RWPE1 (cell line): ENCODE measurements around the gene FAF2.

ENCODE experiments used
- CTCF ChIA-PET: fragments of 350-600 bp; sonication (Branson Sonifier 250); formaldehyde crosslinking; extraction: SDS; loops from one replicate; lab custom pipeline; 2021; lab: Yijun Ruan, JAX
- POLR2A ChIA-PET: fragments of 400-600 bp; formaldehyde crosslinking; extraction: SDS; loops from one replicate; lab custom pipeline; 2020; ENCODE audit warnings: antibody characterized with exemption; ENCODE audit not compliant: low non-redundant PET; lab: Yijun Ruan, JAX
- DNase-seq: peaks from one replicate; pipeline ENCODE4 v3.0.0; 2012; ENCODE audit warnings: low spot score
- H3K27ac ChIP-seq: fragments of 450-650 bp; 2 replicates; pipeline ENCODE4 v1.5.1; 2017
- CTCF ChIP-seq: fragments of 450-650 bp; conservative IDR thresholded peaks from 2 replicates; pipeline ENCODE4 v1.5.1; 2017; ENCODE audit warnings: low read depth, mild to moderate bottlenecking

FAF2 gene

DNA sequence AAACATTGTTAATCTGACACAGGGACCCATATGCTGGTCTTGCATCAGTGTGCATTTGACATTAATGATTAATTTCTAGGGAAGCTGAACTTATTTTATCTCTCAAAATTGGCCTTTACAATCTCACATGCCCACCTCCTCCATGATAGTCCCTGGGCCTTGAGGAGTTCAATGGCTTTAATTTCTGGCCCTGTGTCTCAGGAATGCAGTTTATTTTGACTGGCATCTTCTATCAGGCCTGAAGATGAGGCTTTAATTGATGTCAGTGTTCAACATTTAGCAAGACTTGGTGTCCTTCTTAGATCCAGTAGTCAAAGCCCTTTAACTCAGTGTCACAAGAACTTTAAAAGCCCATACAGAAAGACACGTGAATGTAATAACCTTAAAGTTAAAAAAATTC is 21.3 kb upstream of the FAF2 start:
- no peak overlapping the region for H3K27ac ChIP-seq
- no peak for TF ChIP-seq CTCF
- POLR2A ChIA-PET, result no interaction called here
- no peak for DNase-seq
- CTCF ChIA-PET, result interaction anchor here (0.6 to 0.7 kb wide), 2 partner anchors 26 to 152 kb away, joined by 4 read pairs; no protein-coding TSS in a partner anchor

DNA sequence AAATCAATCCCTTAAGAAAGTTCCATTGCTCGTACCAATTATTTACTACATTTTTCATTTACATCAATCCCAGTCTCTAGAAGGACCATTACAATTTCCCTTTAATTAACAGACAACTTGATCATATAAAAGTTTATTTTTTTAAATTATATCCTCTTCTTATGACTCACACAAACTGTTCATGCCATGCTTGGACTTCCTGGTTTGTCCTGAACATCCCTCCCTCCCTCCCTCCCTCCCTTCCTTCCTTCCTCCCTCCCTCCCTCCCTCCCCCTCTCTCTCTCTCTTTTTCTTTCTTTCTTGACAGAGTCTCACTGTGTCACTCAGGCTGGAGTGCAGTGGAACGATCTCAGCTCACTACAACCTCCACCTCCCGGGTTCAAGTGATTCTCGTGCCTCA is 20.2 kb upstream of the FAF2 start:
- DNase-seq, result no peak
- POLR2A ChIA-PET, result no interaction called here
- TF ChIP-seq CTCF, result no peak
- no peak overlapping the region for H3K27ac ChIP-seq
- CTCF ChIA-PET, result interaction anchor here (0.6 kb wide), 1 partner anchor 145 kb away, joined by 3 read pairs; no protein-coding TSS in a partner anchor

DNA sequence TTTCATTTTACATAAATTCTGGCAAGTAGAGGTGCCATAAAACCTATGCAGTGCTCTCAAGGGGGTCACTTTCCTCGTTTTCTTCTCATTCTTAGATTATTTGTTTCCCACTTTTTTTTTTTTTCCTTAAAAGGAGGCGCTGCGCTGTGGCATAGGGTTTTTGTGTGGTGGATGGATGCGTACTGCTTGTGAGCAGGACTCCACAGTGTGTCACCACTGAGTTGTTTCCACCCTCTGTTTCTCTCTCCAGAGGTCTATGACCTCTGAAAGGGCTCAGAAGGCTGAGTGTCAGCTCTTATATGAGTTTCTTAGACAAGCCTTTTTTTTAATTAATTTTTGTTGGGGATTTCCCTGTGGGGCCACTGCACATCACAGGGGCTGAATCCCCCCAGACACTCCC is 18.2 kb upstream of the FAF2 start:
- DNase-seq, result no peak
- no peak overlapping the region for H3K27ac ChIP-seq
- POLR2A ChIA-PET, result no interaction called here
- TF ChIP-seq CTCF, result no peak
- CTCF ChIA-PET, result interaction anchor here (0.5 to 1.6 kb wide), 2 partner anchors 18 to 217 kb away, joined by 3 to 5 read pairs; partner anchors contain the start of genes FAF2 and TSPAN17

DNA sequence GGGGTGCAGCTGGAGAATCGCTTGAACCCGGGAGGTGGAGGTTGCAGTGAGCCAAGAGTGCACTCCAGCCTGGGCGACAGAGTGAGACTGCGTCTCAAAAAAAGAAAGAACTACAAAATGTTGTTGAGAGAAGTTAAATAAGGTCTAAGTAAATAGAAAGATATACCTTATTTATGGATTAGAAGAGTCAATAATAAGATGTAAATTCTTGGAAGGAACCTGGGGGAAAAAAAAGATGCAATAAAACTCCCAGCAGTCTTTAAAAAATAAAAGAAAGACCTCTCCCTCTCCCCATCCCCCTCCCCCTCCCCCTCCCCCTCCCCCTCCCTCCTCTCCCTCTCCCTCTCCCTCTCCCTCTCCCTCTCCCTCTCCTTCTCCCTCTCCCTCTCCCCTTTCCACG is 15.5 kb upstream of the FAF2 start:
- no peak for DNase-seq
- ChIA-PET CTCF (no interaction called here), POLR2A (no interaction called here)
- H3K27ac ChIP-seq, result no peak overlapping the region
- no peak for TF ChIP-seq CTCF

- CTCF ChIA-PET, result no interaction called here
- no peak for TF ChIP-seq CTCF
- DNase-seq, result no peak
- POLR2A ChIA-PET, result no interaction called here
- no peak overlapping the region for H3K27ac ChIP-seq
Measured at GRCh38 chr5:176436656-176437055, 11.5 kb upstream of the FAF2 start.

DNA sequence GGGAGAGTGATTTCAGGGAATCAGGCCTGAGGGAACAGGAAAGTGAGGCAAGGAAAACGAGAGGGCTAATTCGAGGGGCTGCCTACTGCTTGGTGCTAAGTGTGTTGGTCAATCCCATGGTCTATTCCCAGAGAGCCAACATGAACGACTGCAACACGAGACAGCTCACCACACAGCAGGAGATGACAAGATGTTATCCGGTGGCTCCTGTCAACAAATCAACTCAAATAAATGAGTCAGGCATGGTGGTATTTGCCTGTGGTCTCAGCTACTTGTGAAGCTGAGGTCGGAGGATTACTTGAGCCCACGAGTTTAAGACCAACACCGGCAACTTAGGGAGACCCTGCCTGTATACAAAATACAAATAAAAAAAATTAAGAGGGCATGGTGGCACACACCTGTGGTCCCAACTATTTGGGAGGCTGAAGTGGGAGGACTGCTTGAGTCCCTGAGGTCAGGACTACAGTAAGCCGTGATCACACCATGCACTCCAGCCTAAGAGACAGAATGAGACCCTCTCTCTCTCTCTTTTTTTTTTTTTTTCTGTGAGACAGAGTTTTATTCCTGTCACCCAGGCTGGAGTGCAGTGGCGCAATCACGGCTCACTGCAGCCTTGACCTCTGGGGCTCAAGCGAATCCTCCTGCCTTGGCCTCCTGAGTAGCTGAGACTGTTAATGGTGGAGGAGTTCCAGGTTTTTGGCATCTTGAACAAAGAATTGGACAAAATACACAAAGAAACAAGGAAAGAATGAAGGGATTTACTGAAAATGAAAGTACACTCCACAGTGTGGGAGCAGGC is 9.0 kb upstream of the FAF2 start:
- TF ChIP-seq CTCF, result no peak
- CTCF ChIA-PET, result interaction anchor here (0.6 to 1.1 kb wide), 3 partner anchors 9 to 78 kb away, joined by 3 to 4 read pairs (median 4); partner anchors contain the start of gene FAF2
- H3K27ac ChIP-seq, result no peak overlapping the region
- no peak for DNase-seq
- POLR2A ChIA-PET, result no interaction called here
